Stimulated activated CD8-positive, alpha-beta memory T cell treated with anti-CD3 and anti-CD28 coated beads, Interleukin-4, amount 100 ng/mL, for 1 hour (primary cell): ENCODE results near the gene ADAMTS15.

Source experiments
- DNase-seq, 2 donors: peaks; one replicate each; pipeline ENCODE4 v3.0.0-alpha.2; 2020; ENCODE audit warnings: low read depth in 2 of 2, low spot score in 1 of 2

ADAMTS15 gene, protein sequence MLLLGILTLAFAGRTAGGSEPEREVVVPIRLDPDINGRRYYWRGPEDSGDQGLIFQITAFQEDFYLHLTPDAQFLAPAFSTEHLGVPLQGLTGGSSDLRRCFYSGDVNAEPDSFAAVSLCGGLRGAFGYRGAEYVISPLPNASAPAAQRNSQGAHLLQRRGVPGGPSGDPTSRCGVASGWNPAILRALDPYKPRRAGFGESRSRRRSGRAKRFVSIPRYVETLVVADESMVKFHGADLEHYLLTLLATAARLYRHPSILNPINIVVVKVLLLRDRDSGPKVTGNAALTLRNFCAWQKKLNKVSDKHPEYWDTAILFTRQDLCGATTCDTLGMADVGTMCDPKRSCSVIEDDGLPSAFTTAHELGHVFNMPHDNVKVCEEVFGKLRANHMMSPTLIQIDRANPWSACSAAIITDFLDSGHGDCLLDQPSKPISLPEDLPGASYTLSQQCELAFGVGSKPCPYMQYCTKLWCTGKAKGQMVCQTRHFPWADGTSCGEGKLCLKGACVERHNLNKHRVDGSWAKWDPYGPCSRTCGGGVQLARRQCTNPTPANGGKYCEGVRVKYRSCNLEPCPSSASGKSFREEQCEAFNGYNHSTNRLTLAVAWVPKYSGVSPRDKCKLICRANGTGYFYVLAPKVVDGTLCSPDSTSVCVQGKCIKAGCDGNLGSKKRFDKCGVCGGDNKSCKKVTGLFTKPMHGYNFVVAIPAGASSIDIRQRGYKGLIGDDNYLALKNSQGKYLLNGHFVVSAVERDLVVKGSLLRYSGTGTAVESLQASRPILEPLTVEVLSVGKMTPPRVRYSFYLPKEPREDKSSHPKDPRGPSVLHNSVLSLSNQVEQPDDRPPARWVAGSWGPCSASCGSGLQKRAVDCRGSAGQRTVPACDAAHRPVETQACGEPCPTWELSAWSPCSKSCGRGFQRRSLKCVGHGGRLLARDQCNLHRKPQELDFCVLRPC

DNA sequence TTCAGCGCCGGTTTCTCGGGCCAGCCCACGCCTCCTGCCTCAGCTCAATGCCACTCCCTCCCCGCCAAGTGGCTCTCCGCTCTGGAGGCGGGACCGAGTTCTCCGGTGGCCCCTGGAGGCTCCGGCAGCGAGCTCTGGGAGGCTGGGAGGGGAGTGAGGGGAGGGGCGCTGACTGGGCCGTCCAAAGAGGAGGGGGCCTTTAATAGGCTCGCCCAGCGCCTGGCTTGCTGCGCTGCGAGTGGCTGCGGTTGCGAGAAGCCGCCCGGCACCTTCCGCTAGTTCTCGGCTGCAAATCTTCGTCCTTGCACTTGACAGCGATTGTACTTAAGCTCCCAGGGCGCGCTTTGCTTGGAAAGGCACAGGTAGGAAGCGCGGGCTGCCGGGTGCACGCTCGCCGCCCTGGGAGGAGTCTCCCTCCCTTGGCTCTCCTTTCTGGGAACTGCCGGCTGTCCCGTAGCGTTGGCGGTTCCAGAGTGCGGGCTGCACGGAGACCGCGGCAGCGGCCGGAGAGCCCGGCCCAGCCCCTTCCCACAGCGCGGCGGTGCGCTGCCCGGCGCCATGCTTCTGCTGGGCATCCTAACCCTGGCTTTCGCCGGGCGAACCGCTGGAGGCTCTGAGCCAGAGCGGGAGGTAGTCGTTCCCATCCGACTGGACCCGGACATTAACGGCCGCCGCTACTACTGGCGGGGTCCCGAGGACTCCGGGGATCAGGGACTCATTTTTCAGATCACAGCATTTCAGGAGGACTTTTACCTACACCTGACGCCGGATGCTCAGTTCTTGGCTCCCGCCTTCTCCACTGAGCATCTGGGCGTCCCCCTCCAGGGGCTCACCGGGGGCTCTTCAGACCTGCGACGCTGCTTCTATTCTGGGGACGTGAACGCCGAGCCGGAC lies at the start of gene ADAMTS15:
Gene ADAMTS15 (plus strand): TSS at position 230 of the 894 bp plus-strand sequence. CDS start 329 bp downstream, at position 559.
- no peak for DNase-seq

DNA sequence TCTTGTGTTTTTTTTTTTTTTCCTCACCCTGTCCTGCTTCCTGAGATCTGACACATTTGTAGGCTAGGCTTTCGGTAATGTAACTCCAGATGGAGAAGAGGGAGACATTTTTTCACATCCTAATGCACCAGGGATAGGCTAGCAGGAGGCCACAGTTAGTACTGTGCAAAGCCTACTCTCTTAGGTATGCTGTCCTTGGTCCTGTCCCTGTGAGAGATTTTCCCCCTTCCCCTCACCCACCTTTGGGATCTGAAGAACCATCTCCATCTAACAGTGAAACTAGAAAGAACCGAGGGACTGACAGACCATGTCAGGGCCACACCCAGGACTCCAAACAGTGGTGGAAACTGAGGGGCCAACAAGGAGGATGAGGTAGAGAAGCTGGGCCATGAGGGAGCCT lies 49.2 kb upstream of the ADAMTS15 start:
- no peak for DNase-seq

DNA sequence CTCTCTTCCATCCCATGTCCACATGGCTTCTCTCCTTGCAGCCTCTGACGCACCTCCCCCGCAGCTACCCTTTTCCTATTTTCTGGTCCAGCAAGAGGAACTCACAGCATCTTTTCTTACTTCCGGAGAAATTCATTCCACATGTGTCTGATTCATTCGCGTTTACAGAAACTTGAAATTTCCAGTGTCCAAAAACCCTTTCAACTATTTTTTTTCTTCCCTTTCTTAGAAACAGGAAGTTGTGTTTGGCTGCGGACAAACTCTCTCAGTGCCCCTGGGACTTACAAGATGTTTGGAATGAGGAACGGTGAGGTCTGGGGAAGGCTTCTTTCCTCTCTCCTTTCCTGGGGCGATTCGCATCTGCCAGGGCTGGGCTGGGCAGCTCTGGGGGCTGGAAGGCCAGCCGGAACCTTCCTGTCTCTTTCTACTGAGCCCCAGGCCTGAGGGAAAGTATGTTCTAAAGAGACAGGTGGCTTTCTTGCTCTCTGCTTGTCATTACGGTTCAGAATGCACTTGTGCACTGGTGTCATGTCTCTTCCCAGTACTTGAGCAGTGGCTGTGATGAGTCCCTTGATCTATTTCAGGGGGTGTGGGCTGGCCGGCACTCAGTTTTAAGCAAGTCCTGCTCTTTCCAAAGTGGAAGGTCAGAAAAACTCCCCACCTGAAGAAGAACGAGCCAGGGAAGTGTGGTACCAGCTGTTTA lies 47.5 kb upstream of the ADAMTS15 start:
- no peak for DNase-seq

DNA sequence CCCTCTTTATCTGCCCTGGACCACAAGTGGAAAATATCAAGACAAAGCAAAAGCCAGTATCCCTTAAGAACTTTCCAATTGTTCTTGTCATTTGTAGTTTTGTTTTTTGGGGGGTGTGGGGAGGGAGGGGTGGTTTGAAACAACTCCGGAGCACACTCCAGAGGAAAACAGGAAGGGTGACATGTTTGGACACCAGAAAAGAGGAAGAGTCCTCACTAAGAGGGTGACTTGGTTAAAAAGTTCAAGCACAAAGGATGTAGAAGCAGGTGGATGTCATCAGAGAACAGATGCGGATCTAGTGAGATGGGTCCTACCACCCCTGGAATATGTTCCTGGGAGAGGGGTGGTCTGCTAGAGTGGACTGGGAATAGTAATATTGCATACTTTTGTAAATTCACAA lies 45.9 kb upstream of the ADAMTS15 start:
- DNase-seq = no peak

DNA sequence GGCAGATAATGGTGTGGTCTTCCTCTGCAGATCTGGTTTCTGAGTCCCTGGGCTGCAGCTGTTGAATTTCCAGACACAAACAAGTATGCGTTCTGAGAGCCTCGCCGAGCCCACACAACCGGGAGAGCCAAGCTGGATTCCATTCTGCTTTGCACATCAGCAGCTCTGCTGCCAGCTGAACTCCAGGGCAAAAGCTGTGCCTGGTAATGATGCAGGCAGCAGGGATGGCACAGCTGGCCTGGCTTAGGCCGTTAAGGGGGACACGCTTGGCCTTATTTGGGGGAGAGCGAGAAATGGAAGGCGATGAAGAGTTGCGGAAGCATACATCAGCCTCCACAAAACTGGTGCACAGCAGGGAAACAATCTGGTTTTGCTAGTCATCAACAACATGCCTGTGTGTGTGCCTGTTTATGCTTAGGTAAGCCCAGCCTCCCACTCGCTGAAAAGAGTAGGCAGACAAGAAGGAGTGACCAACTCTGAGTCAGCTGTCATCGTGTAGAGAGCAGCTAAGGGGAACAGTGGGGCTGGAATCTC lies 45.1 kb upstream of the ADAMTS15 start:
- no peak for DNase-seq

DNA sequence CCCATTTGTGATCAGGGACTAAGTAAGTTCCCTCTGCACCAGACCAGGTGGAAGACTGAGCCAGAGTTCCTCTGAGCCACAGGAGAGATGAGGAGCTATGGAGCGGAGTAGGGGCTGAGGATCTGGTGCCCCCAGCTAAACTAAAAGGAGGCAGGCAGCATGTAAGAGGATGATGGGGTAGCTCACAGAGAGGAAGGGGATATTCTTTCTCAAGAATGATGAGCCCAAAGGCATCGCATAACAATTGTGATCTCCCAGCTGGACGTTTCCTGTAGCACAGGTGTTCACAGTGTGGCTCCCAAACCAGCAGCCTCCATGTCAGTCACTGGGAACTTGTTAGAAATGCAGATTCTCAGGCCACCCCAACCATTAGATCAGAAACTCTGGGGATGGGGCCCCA lies 44.5 kb upstream of the ADAMTS15 start:
- no peak for DNase-seq

DNA sequence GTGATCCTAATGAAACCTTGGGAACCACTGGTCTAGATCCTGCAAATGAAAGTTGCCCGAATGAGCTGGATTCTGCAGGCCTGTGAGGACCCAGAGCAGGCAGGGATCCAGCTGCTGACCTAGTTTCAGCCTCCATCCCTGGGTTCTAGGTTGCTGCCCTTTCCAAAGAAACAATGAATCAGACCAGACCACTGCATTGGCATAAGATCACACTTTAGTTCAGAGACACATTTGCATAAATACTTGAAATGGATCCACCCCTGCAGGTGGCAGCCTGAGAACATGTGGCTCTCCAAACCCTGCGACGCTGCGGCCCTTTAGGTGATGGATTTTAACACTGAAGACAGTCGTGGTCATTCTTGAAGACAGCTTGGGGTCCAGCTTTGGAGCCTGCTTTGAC lies 43.7 kb upstream of the ADAMTS15 start:
- no peak for DNase-seq

DNA sequence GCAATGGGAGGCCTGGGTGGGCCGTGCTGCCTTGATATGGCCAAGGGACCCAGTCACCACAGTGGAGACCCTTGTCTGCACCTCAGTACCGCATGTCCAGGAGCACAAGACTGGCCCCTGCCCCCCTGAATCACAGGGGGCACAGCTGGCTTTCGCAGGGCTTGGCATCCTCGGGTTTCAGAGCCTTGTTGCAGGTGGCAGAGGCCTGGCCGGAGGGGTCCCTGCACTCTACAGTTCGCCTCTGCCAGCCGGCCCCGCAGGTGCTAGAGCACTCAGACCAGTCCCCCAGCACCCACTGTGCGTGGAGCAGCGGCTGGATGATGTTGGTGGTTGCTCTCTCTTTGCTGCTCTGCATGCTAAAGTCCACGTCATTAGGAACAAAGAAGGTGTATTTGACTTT lies 43.0 kb upstream of the ADAMTS15 start:
- no peak for DNase-seq

DNA sequence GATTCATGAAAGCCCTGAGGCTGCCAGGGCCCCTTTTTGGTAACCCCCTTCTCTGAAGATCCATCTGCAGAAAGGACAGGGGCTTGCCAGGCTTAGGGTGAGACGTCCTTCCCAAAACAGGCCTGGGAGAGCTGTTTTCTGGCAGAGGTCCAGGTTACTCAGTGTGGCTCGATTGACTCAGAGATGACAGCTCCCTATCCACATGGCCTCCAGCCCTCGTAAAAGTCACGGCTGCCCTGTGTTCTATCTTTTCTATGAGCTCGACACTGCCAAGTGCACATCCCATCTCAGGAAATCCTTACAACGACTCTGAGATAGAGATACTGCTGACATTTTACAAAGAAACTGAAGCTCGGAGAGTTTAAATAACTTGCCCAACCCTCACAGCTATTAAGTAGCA lies 40.5 kb upstream of the ADAMTS15 start:
- no peak for DNase-seq

DNA sequence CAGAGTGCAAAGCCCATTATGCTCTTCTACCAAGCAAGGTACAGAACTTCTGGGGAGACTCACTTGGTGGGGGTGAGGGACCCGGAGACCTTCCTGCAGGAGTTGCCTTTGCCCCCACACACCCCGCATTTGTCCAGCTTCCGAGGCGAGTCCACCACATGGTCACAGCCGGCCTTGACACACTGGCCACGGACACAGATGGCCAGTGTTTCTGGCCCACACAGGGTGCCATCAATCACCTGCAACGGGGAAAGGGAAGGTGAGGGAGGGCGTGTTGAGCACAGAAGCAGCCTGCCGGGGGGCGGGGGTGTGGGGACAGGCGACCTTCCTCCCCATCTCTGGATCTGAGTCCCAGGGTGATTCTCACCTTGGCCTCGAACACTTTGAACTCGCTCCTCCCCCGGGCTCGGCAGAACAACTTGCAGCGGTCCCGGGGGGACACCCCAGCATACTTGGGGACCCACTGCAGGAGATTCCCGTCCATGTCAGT lies 40.0 kb upstream of the ADAMTS15 start:
- no peak for DNase-seq

DNA sequence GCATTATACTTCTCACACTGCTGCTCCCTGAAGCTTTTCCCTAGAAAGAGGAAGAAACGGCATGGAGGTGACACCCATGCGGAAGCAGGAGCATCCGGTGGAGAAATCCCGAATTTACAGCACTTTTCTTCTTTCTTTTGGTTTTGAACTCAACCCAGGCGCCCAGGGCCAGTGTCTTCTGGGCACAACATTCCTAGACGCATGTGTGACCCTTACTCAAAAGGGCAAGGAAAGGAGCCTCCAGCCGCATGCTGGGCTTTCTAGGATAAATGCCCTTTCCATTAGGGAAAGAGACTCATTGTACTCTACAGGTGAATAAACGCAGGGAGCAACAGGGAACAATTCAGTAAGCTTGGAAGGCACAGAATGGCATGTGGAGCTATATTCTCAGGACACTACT lies 39.5 kb upstream of the ADAMTS15 start:
- DNase-seq = no peak

DNA sequence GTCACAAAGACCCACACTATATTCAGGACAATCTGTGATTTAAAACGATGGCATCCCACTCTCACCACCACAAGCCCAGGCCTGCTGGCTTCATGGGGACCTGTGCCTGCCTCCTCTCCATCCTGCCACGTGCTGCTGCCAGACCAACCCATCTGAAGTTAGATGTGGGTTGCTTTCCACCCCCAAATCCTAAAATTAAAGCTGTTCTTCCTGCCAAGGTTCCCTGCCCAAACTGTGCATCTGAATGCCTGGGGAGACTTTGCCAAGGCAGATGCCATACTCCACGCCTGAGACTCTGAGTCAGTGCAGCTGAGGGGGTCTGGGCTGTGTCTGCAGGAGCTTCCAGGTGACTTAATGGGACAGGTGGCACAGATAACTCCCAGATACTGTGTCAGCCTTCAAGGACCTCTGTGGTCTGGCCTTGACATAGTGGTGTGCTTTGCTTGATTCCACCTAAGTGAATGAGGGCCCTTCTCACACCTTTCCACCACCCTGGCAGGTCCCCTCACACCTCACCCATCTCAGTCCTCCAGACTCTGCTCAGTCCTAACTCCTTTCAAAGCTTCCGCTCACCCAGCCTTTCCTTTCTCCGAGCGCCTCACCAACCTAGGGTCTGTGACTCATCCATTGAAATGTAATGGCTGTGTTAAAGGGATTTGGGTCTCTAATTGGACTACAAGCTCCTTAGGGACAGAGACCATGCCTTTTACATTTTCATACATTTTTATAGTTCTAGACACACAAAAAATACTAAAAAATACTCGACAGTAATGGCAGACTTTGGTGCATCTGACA lies 38.7 kb upstream of the ADAMTS15 start:
- DNase-seq = no peak

DNA sequence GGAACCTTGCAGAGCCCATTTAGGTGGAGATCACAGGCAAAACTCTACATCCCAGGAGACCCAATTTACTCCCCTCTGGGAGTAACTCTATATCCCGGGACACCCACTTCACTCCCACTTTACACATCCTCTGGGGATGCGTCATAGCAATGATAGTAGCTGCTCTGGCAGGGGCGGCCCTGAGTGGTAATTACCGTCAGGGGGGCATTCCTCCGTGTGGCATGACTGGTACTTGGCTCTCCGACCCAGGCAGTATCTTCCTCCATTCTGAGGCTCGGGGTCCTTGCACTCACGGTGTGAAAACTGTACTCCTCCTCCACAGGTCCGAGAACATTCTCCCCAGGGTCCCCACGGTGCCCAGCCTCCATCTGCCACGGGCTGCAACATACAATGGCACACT lies 37.2 kb upstream of the ADAMTS15 start:
- DNase-seq = no peak

DNA sequence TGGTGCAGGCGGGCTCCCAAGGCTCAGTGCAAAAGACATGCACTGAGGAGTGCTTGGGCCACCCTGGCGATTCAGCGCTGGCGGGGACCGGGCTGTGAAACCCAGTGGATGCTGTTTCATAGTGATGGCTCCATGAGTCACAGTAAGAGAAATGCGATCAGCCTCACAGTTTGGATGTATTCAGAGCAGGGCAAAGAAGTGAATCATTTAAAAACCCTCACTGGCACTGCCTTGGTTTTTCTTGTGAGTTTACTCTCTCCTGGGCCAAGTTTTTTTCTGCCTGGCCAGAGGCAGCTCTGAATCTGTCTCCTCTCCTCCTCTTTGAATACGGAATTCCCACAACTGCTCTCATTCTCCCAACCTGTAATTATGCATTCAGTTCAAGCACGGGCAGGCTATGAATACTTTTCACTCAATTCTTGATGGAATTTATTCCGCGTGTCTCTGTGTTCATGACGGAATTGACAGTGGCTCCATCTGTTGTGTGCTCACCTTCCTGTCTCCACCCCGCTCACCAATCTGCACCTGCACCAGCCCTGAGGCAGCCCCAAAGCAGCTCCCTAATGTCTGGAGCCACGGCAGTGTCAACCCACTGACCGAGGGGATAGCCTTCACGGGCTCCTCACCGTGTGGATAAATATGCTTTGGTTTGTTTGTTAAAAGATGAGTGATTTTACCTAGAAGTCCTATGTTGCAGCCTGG lies 34.9 kb upstream of the ADAMTS15 start:
- no peak for DNase-seq

DNA sequence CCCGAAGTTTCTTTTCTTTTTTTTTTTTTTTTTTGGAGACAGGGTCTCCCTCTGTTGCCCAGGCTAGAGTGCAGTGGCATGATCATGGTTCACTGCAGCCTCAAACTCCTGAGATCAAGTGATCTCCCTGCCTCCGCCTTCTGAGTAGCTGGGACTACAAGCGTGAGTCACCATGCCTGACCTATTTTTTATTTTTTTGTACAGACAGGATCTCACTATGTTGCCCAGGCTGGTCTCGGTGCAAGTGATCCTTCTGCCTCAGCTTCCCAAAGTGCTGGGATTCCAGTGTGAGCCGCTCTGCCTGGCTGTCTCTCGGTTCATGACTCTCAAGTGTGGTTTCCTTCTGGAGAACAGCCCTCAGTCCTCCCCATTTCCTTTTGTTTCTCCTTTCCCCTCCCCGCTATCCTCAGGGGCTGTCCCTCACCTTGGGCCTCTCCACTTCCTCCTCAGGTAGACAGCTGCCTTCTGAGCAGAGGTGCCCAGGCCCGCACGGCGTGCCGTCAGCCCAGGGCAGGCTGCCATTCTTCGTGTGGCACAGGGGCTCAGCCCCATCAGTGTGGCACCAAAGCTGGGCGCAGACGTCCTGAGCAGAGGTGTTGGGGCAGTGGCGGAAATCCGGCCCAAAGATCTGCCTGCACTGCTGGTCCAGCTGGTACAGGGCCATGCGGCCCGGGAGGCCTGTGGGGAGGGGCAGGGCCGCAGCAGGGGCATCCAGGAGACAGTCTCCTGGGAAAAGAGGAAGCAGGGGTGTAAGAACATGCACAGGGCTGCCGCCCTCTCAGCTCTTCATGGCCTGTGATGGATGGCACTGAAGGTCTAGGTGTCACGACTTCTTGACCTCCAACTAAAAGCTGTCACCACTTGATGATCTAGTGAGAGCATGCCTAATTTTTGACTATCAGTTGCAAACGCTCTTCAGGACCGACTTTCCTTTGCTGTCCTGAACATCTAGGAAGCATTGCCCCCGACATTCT lies 34.1 kb upstream of the ADAMTS15 start:
- DNase-seq = no peak

DNA sequence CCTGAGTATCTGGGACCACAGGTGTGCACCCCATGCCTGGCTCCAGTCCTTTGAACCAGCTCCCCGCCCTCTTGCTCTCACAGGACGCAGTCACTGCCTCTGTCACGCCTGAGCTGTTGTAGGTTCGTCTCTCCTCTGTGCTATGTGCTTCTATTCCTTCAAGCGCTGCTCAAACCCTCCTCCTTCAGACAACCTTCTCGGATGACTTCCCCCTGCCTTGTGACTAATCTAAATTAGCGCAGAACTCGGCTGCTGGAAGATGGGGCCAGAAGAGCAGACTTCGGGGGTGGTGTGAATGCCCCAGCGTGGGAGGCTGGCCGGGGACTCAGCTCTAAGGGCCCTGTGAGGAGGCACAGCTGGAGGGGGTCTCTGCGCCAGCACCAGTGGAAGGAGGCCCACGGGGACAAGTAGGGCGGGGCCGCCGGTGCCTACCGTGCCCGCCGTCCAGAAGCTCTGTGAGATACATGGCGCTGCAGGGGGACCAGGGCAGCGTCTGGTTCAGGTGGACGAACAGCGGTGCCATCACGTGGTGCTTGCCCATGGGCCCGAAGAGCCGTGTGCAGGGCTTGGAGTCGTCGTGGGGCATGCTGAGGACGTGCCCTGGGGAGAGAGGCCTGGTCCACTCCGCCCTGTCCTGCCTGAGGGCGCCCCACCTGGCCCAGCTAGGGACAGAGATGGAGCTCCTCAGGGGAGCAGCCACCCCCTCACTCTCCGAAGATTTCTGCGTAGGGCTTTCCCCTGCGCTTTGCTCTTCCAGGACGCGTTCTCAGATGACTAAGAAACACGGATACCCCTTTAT lies 32.5 kb upstream of the ADAMTS15 start:
- no peak for DNase-seq

DNA sequence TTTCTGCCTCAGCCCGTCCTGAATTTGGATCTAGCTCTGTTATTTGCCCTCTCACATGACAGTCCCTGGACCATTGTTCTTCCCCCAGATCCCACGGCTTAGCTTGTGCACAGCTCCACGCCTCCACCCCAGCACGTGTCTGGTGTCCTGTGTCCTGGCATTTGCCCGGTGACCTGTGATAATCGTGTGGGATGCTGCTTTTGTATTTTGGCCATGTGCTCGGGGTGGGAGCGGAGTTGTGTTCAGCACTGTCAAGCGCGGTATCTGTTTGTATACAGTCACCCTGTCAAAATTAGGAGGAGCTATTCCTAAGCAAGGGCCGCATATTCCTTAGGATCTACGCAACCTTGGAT lies 31.9 kb upstream of the ADAMTS15 start:
- no peak for DNase-seq
